Keratinocyte (primary cell): ENCODE results near the gene ITGA3.

ENCODE experiments used
- CTCF ChIP-seq, 3 experiments: IDR thresholded peaks in 1 of 3; conservative IDR thresholded peaks in 1 of 3; optimal IDR thresholded peaks in 1 of 3; 2 replicates in 2 of 3; 3 replicates in 1 of 3; pipeline versions ENCODE3 to v1.5.1; 2011; ENCODE audit warnings: low read length in 3 of 3, mild to moderate bottlenecking in 3 of 3, moderate library complexity in 2 of 3, control low read depth in 1 of 3, inconsistent platforms in 1 of 3; ENCODE audit not compliant: insufficient read depth in 2 of 3; ENCODE audit errors: extremely low read depth in 1 of 3
- EZH2 ChIP-seq: IDR thresholded peaks from one replicate; pipeline ENCODE4 v1.6.1; 2012; ENCODE audit warnings: inconsistent platforms, mild to moderate bottlenecking, low read length, moderate library complexity

- TF ChIP-seq EZH2 (peak; percentile 85), CTCF (optimal IDR thresholded peaks at IDR 0.05 in 1 of 3, IDR thresholded peaks at IDR 0.05 in 1 of 3, conservative IDR thresholded peaks at IDR 0.05 in 1 of 3; ENCODE audit: extremely low read depth in 1 of 3, insufficient read depth in 2 of 3, low read length in 3 of 3) (no peak)
Measured at GRCh38 chr17:50128441-50129352, 72.8 kb downstream of the ITGA3 start.
